GM18508 (cell line): ENCODE results near the gene DCAF5.
"Not testable (repeated sequence)": the region's sequence is repeated elsewhere in the genome, so short reads cannot be mapped to it uniquely, and the experiment has no call there.

Experiments
- ATAC-seq: cut with Tn5 transposase; IDR thresholded peaks from one replicate; pipeline ENCODE4 v1.9.1; 2021; ENCODE audit warnings: moderate number of reproducible peaks; ENCODE audit not compliant: insufficient read depth, unreplicated experiment

The DCAF5 gene

GRCh38 chr14:69045857-69046475, 107.0 kb downstream of the DCAF5 start:
- no peak for ATAC-seq

GRCh38 chr14:69044965-69045555, 107.9 kb downstream of the DCAF5 start:
- no peak for ATAC-seq

GRCh38 chr14:69044296-69044695, 108.6 kb downstream of the DCAF5 start:
- no peak for ATAC-seq

- no peak for ATAC-seq
These were observed 109.2 kb downstream of the DCAF5 start for GRCh38 chr14:69043596-69044260.

- no peak for ATAC-seq
These were observed 110.0 kb downstream of the DCAF5 start for GRCh38 chr14:69042787-69043444.

- ATAC-seq, result no peak
These were observed 110.6 kb downstream of the DCAF5 start for GRCh38 chr14:69042299-69042698.

GRCh38 chr14:69041783-69042182, 111.1 kb downstream of the DCAF5 start:
- ATAC-seq, result no peak

GRCh38 chr14:69040353-69040752, 112.6 kb downstream of the DCAF5 start:
- ATAC-seq, result no peak

GRCh38 chr14:69039288-69039628, 113.7 kb downstream of the DCAF5 start:
- no peak for ATAC-seq

- no peak for ATAC-seq
These were observed 114.2 kb downstream of the DCAF5 start for GRCh38 chr14:69038455-69039287.

GRCh38 chr14:69037790-69038454, 115.0 kb downstream of the DCAF5 start:
- ATAC-seq, result no peak

GRCh38 chr14:69036757-69037506, 116.0 kb downstream of the DCAF5 start:
- no peak for ATAC-seq

GRCh38 chr14:69034612-69035262, 118.2 kb downstream of the DCAF5 start:
- ATAC-seq, result no peak

- ATAC-seq, result no peak
These were observed 125.5 kb downstream of the DCAF5 start for GRCh38 chr14:69027242-69027913.

- no peak for ATAC-seq
These were observed 129.9 kb downstream of the DCAF5 start for GRCh38 chr14:69023035-69023434.

- not testable (repeated sequence) for ATAC-seq
These were observed 130.8 kb downstream of the DCAF5 start for GRCh38 chr14:69022093-69022492.

GRCh38 chr14:69017706-69018105, 135.2 kb downstream of the DCAF5 start:
- no peak for ATAC-seq

- no peak for ATAC-seq
These were observed 138.1 kb downstream of the DCAF5 start for GRCh38 chr14:69014829-69015259.
